HG02840 (cell line): ENCODE data around the gene RCC1.
A peak's percentile ranks its signal among the peaks of the same experiment; 100 is the strongest.
"Not testable (repeated sequence)": the region's sequence is repeated elsewhere in the genome, so short reads cannot be mapped to it uniquely, and the experiment has no call there.

Source experiments
- ATAC-seq: cut with Tn5 transposase; IDR thresholded peaks from one replicate; pipeline ENCODE4 v1.9.1; 2021; ENCODE audit warnings: mild to moderate bottlenecking, moderate library complexity, moderate number of reproducible peaks; ENCODE audit not compliant: unreplicated experiment, low FRiP score

Gene RCC1

GRCh38 chr1:28505406-28506187 lies at the start of gene RCC1:
Gene RCC1, plus strand, starts transcription at chr1:28506043. Its CDS starts 23,824 bp downstream, at chr1:28529867.
- peak; percentile 67 for ATAC-seq

- ATAC-seq: no peak
Measured at GRCh38 chr1:28456078-28456477, 49.8 kb upstream of the RCC1 start.

GRCh38 chr1:28457678-28458077 lies 48.2 kb upstream of the RCC1 start:
- no peak for ATAC-seq

GRCh38 chr1:28458237-28459228 lies 47.3 kb upstream of the RCC1 start:
- no peak for ATAC-seq

- no peak for ATAC-seq
Measured at GRCh38 chr1:28466226-28466778, 39.5 kb upstream of the RCC1 start.

GRCh38 chr1:28470146-28470545 lies 35.7 kb upstream of the RCC1 start:
- no peak for ATAC-seq

GRCh38 chr1:28479497-28479896 lies 26.3 kb upstream of the RCC1 start:
- not testable (repeated sequence) for ATAC-seq

- no peak for ATAC-seq
Measured at GRCh38 chr1:28480308-28480707, 25.5 kb upstream of the RCC1 start.

GRCh38 chr1:28482138-28482537 lies 23.7 kb upstream of the RCC1 start:
- ATAC-seq: no peak

- ATAC-seq: no peak
Measured at GRCh38 chr1:28482702-28483101, 23.1 kb upstream of the RCC1 start.

- no peak for ATAC-seq
Measured at GRCh38 chr1:28494737-28495136, 11.1 kb upstream of the RCC1 start.

GRCh38 chr1:28499553-28499952 lies 6.3 kb upstream of the RCC1 start:
- ATAC-seq: no peak

- ATAC-seq: no peak
Measured at GRCh38 chr1:28501925-28502324, 3.9 kb upstream of the RCC1 start.

- ATAC-seq: no peak
Measured at GRCh38 chr1:28503117-28503516, 2.7 kb upstream of the RCC1 start.

- no peak for ATAC-seq
Measured at GRCh38 chr1:28506907-28507246, 1.0 kb downstream of the RCC1 start.

- no peak for ATAC-seq
Measured at GRCh38 chr1:28507247-28507645, 1.4 kb downstream of the RCC1 start.

GRCh38 chr1:28507646-28508434 lies 2.0 kb downstream of the RCC1 start:
- no peak for ATAC-seq

GRCh38 chr1:28508435-28508754 lies 2.6 kb downstream of the RCC1 start:
- ATAC-seq: no peak

GRCh38 chr1:28509705-28510272 lies 3.9 kb downstream of the RCC1 start:
- no peak for ATAC-seq

- no peak for ATAC-seq
Measured at GRCh38 chr1:28510273-28510969, 4.6 kb downstream of the RCC1 start.
